CD4-positive, alpha-beta T cell (primary cell): ENCODE results near the gene KCNH1. TPM values are rescaled to one million over a fixed set of nuclear protein-coding genes. Genes with fewer than 3 reads are reported as not detected.

Experiments used
- ATAC-seq: fragments of 200-7000 bp; cut with Tn5 transposase; one replicate; pipeline ENCODE4 v1.10.0; 2022; ENCODE audit warnings: mild to moderate bottlenecking; ENCODE audit not compliant: poor library complexity
- CTCF ChIA-PET: fragments of 350-600 bp; sonication (Branson Sonifier 250); formaldehyde crosslinking; loops from one replicate; lab custom pipeline; 2021; ENCODE audit warnings: antibody characterized with exemption, inconsistent platforms; lab: Charles Lee
- POLR2A ChIA-PET: fragments of 350-600 bp; sonication (Branson Sonifier 250); formaldehyde crosslinking; loops from one replicate; lab custom pipeline; 2021; ENCODE audit warnings: antibody characterized with exemption, inconsistent platforms; lab: Charles Lee
- DNase-seq, 14 experiments: peaks; one replicate each; pipeline ENCODE4 v3.0.0-alpha.2; 2013 to 2020; ENCODE audit warnings: mixed read lengths in 2 of 14
- H3K27ac ChIP-seq, 2 donors: one replicate each; pipeline versions ENCODE4 v1.5.1 to v1.7.0; 2013; ENCODE audit warnings: low read length in 2 of 2, low read depth in 1 of 2, mild to moderate bottlenecking in 1 of 2
- H3K27me3 ChIP-seq, 2 experiments: 1 replicate in 1 of 2; 2 replicates in 1 of 2; pipeline versions ENCODE4 v1.6.1 to v1.7.0; 2013; ENCODE audit warnings: low read length in 2 of 2, control low read depth in 1 of 2, mild to moderate bottlenecking in 1 of 2, moderate library complexity in 1 of 2; ENCODE audit not compliant: insufficient read depth in 2 of 2, control insufficient read depth in 1 of 2
- H3K36me3 ChIP-seq: one replicate; pipeline ENCODE4 v1.6.1; 2013; ENCODE audit warnings: low read length, control low read depth; ENCODE audit not compliant: insufficient read depth
- H3K4me1 ChIP-seq: one replicate; pipeline ENCODE4 v1.6.1; 2013; ENCODE audit warnings: low read length, control low read depth; ENCODE audit not compliant: insufficient read depth
- H3K4me3 ChIP-seq: one replicate; pipeline ENCODE4 v1.5.1; 2013; ENCODE audit warnings: mild to moderate bottlenecking, low read length, moderate library complexity
- H3K9me3 ChIP-seq, 2 experiments: 1 replicate in 1 of 2; 2 replicates in 1 of 2; pipeline versions ENCODE4 v1.6.1 to v1.7.0; 2013; ENCODE audit warnings: low read length in 2 of 2, mild to moderate bottlenecking in 2 of 2, control low read depth in 1 of 2, moderate library complexity in 1 of 2; ENCODE audit not compliant: control insufficient read depth in 1 of 2, insufficient read depth in 1 of 2
- H3K27ac Mint-ChIP-seq: one replicate; pipeline ENCODE4 v1.8.0; 2020; ENCODE audit warnings: mixed read lengths
- H3K27me3 Mint-ChIP-seq: one replicate; pipeline ENCODE4 v1.8.0; 2021; ENCODE audit warnings: mixed read lengths
- H3K36me3 Mint-ChIP-seq: one replicate; pipeline ENCODE4 v1.8.0; 2021; ENCODE audit warnings: low read depth, mixed read lengths
- H3K4me1 Mint-ChIP-seq: one replicate; pipeline ENCODE4 v1.8.0; 2021; ENCODE audit warnings: low read depth, mixed read lengths
- H3K4me3 Mint-ChIP-seq: one replicate; pipeline ENCODE4 v1.8.0; 2020; ENCODE audit warnings: mild to moderate bottlenecking, mixed read lengths
- H3K9me3 Mint-ChIP-seq: one replicate; pipeline ENCODE4 v1.8.0; 2020; ENCODE audit warnings: mixed read lengths
- CTCF ChIP-seq: fragments of 200-600 bp; IDR thresholded peaks from one replicate; pipeline ENCODE4 v1.8.0; 2022; ENCODE audit warnings: antibody characterized with exemption, mild to moderate bottlenecking
- intact Hi-C, 2 experiments: fragments of 100-400 bp; cut with DNase I in 1 of 2; cut with micrococcal nuclease in 1 of 2; formaldehyde crosslinking; loops; one replicate each; pipeline versions ENCODE4 v1.15.1 to v1.9.0; 2023 to 2025; cut with DNase I, micrococcal nuclease
- total RNA-seq, 174 experiments: library from RNA in 2 of 174; stranded (reverse) in 2 of 174; gene quantifications; one replicate each; pipeline ENCODE4 v1.2.3 and lab custom pipeline; 2021 to 2026

KCNH1 gene
- total RNA-seq, 2 experiments from 2014 or later, result not detected

GRCh38 chr1:210727709-210728108 is 406.2 kb downstream of the KCNH1 start:
- ATAC-seq (no peak), DNase-seq (no peak)
- H3K36me3 ChIP-seq, result no peaks in the 10 kb centered on the region
- Mint-ChIP-seq H3K36me3 (no peaks in the 10 kb centered on the region), H3K4me1 (no peaks in the 10 kb centered on the region), H3K4me3 (no peak overlapping the region), H3K9me3 (no peaks in the 10 kb centered on the region), H3K27ac (no peak overlapping the region), H3K27me3 (peaks cover 12% of the 10 kb centered on the region)
- H3K4me1 ChIP-seq, result no peaks in the 10 kb centered on the region
- CTCF ChIA-PET, result no interaction called here
- intact Hi-C loops, result no loop called here
- H3K27me3 ChIP-seq, result peaks cover 6 to 12% of the 10 kb centered on the region in 2 experiments
- no peak overlapping the region for H3K27ac ChIP-seq
- no peak for TF ChIP-seq CTCF
- no peaks in the 10 kb centered on the region for H3K9me3 ChIP-seq
- POLR2A ChIA-PET, result no interaction called here
- no peak overlapping the region for H3K4me3 ChIP-seq

- Histone ChIP-seq H3K4me3 (no peak overlapping the region), H3K9me3 (no peaks in the 10 kb centered on the region), H3K4me1 (no peaks in the 10 kb centered on the region), H3K27ac (no peak overlapping the region), H3K27me3 (peaks cover 6 to 12% of the 10 kb centered on the region in 2 experiments), H3K36me3 (no peaks in the 10 kb centered on the region)
- ATAC-seq (no peak), DNase-seq (peak in 5 of 14 experiments; percentile 1 to 25 (median 11))
- TF ChIP-seq CTCF, result no peak
- Mint-ChIP-seq H3K4me1 (no peaks in the 10 kb centered on the region), H3K36me3 (no peaks in the 10 kb centered on the region), H3K4me3 (no peak overlapping the region), H3K9me3 (no peaks in the 10 kb centered on the region), H3K27ac (no peak overlapping the region), H3K27me3 (peaks cover 12% of the 10 kb centered on the region)
- POLR2A ChIA-PET, result no interaction called here
- intact Hi-C loops, result no loop called here
- CTCF ChIA-PET, result no interaction called here
These were observed 407.3 kb downstream of the KCNH1 start for GRCh38 chr1:210726621-210727020.

- Mint-ChIP-seq H3K27me3 (peaks cover 5% of the 10 kb centered on the region), H3K36me3 (no peaks in the 10 kb centered on the region), H3K27ac (no peak overlapping the region), H3K9me3 (no peaks in the 10 kb centered on the region), H3K4me1 (no peaks in the 10 kb centered on the region), H3K4me3 (no peak overlapping the region)
- POLR2A ChIA-PET, result no interaction called here
- Histone ChIP-seq H3K27me3 (peaks cover 3 to 12% of the 10 kb centered on the region in 2 experiments), H3K4me1 (no peaks in the 10 kb centered on the region), H3K27ac (no peak overlapping the region), H3K4me3 (no peak overlapping the region), H3K36me3 (no peaks in the 10 kb centered on the region), H3K9me3 (no peaks in the 10 kb centered on the region)
- DNase-seq (no peak), ATAC-seq (no peak)
- intact Hi-C loops, result no loop called here
- no peak for TF ChIP-seq CTCF
- CTCF ChIA-PET, result no interaction called here
These were observed 409.2 kb downstream of the KCNH1 start for GRCh38 chr1:210724768-210725167.
